Neural progenitor cell (in vitro differentiated cells): ENCODE results near the gene GGCX.

Experiments used
- EZH2 ChIP-seq: fragments of 200-600 bp; sonication (generic); IDR thresholded peaks from 2 replicates; pipeline ENCODE4 v1.6.1; 2017; ENCODE audit warnings: antibody characterized with exemption, mild to moderate bottlenecking, moderate library complexity
- EZH2phosphoT487 ChIP-seq: fragments of 200-600 bp; sonication (generic); IDR thresholded peaks from 2 replicates; pipeline ENCODE4 v1.6.1; 2017; ENCODE audit warnings: antibody characterized with exemption
- TF ChIP-seq, protein P1 (sequence below): fragments of 200-600 bp; sonication (generic); IDR thresholded peaks from 2 replicates; pipeline ENCODE4 v1.5.1; 2017; ENCODE audit warnings: antibody characterized with exemption, mild to moderate bottlenecking

DNA sequence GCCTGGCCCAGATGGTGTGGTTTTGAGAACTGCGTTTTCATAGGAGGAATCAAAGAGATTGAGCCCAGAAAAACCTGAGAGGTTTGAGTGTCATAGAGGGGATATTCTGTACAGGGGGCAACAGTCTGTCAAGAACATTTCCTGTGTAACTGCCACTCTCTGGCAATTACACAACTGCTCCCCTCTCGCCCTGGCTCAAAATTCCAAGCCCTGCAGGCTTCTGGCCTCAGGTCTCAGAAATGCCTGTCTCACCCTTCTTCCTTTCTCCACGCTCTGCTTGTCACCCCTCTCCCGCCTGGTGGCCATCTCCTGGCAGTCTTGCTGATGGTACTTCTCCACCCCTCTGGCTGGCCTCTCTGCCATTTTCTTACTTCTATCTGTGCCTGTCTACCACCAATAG, 26.9 kb upstream of the GGCX start:
- TF ChIP-seq, protein P1, sequence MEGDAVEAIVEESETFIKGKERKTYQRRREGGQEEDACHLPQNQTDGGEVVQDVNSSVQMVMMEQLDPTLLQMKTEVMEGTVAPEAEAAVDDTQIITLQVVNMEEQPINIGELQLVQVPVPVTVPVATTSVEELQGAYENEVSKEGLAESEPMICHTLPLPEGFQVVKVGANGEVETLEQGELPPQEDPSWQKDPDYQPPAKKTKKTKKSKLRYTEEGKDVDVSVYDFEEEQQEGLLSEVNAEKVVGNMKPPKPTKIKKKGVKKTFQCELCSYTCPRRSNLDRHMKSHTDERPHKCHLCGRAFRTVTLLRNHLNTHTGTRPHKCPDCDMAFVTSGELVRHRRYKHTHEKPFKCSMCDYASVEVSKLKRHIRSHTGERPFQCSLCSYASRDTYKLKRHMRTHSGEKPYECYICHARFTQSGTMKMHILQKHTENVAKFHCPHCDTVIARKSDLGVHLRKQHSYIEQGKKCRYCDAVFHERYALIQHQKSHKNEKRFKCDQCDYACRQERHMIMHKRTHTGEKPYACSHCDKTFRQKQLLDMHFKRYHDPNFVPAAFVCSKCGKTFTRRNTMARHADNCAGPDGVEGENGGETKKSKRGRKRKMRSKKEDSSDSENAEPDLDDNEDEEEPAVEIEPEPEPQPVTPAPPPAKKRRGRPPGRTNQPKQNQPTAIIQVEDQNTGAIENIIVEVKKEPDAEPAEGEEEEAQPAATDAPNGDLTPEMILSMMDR, result no peak
- no peak for TF ChIP-seq EZH2
- TF ChIP-seq EZH2phosphoT487, result no peak
